B cell (primary cell): ENCODE measurements around the gene IFRD1. TPM values are rescaled to one million over a fixed set of nuclear protein-coding genes. Genes with fewer than 3 reads are reported as not detected.

Source experiments
- ATAC-seq: fragments of 200-7000 bp; cut with Tn5 transposase; one replicate; pipeline ENCODE4 v1.10.0; 2021; ENCODE audit warnings: low read depth, mild to moderate bottlenecking, moderate number of reproducible peaks, moderate library complexity
- CTCF ChIA-PET: fragments of 350-600 bp; sonication (Branson Sonifier 250); formaldehyde crosslinking; loops from one replicate; lab custom pipeline; 2021; ENCODE audit warnings: antibody characterized with exemption, inconsistent platforms; lab: Charles Lee
- POLR2A ChIA-PET: fragments of 350-600 bp; sonication (Branson Sonifier 250); formaldehyde crosslinking; loops from one replicate; lab custom pipeline; 2021; ENCODE audit warnings: antibody characterized with exemption; lab: Charles Lee
- DNase-seq: peaks from one replicate; pipeline ENCODE4 v3.0.0; 2013
- H2AFZ ChIP-seq: 2 replicates; pipeline ENCODE4 v1.6.1; 2012; ENCODE audit warnings: mild to moderate bottlenecking, low read depth, low read length; ENCODE audit not compliant: insufficient read depth, poor library complexity, severe bottlenecking
- H3K27ac ChIP-seq, 2 donors: 1 replicate in 1 of 2; 2 replicates in 1 of 2; pipeline ENCODE4 v1.5.1; 2012 to 2013; ENCODE audit warnings: low read length in 2 of 2, mild to moderate bottlenecking in 2 of 2, moderate library complexity in 1 of 2
- H3K27me3 ChIP-seq, 4 experiments: fragments of 200-600 bp in 1 of 4; sonication (generic) in 1 of 4; replicated peaks in 1 of 4; 1 replicate in 2 of 4; 2 replicates in 2 of 4; pipeline versions ENCODE4 v1.6.1 to v1.7.0; 2013 to 2016; ENCODE audit warnings: low read length in 3 of 4, mild to moderate bottlenecking in 2 of 4, mixed read lengths in 1 of 4, moderate library complexity in 1 of 4; ENCODE audit not compliant: insufficient read depth in 4 of 4, control insufficient read depth in 3 of 4; ENCODE audit errors: control extremely low read depth in 1 of 4
- H3K36me3 ChIP-seq, 2 experiments: replicated peaks in 1 of 2; 1 replicate in 1 of 2; 2 replicates in 1 of 2; pipeline versions ENCODE4 v1.6.1 to v1.7.1; 2013; ENCODE audit warnings: low read length in 1 of 2; ENCODE audit not compliant: insufficient read depth in 2 of 2, control insufficient read depth in 1 of 2; ENCODE audit errors: control extremely low read depth in 1 of 2, extremely low read depth in 1 of 2
- H3K4me1 ChIP-seq, 2 donors: fragments of 200-600 bp in 1 of 2; sonication (generic) in 1 of 2; 1 replicate in 1 of 2; 2 replicates in 1 of 2; pipeline versions ENCODE4 v1.5.1 to v1.6.1; 2013 to 2017; ENCODE audit warnings: low read length in 2 of 2; ENCODE audit not compliant: control insufficient read depth in 2 of 2, insufficient read depth in 2 of 2
- H3K4me2 ChIP-seq: replicated peaks from 2 replicates; pipeline ENCODE3; 2012; ENCODE audit warnings: mild to moderate bottlenecking, low read depth, low read length; ENCODE audit not compliant: poor library complexity, severe bottlenecking
- H3K4me3 ChIP-seq, 5 experiments: fragments of 200-600 bp in 1 of 5; sonication (generic) in 1 of 5; 1 replicate in 3 of 5; 2 replicates in 2 of 5; pipeline versions ENCODE4 v1.5.1 to v1.7.0; 2011 to 2016; ENCODE audit warnings: low read length in 4 of 5, mild to moderate bottlenecking in 4 of 5, low read depth in 2 of 5, control low read depth in 1 of 5, moderate library complexity in 1 of 5; ENCODE audit not compliant: insufficient read depth in 1 of 5; ENCODE audit errors: control extremely low read depth in 1 of 5, extremely low read depth in 1 of 5
- H3K79me2 ChIP-seq: fragments of 200-600 bp; sonication (generic); one replicate; pipeline ENCODE4 v1.6.0; 2016; ENCODE audit warnings: low read length; ENCODE audit not compliant: control insufficient read depth, insufficient read depth
- H3K9ac ChIP-seq: fragments of 200-600 bp; sonication (generic); 2 replicates; pipeline ENCODE4 v1.6.1; 2017; ENCODE audit warnings: mild to moderate bottlenecking, low read length, moderate library complexity
- H3K9me3 ChIP-seq, 3 donors: one replicate each; pipeline versions ENCODE4 v1.6.1 to v1.7.1; 2013; ENCODE audit warnings: low read length in 2 of 3; ENCODE audit not compliant: control insufficient read depth in 2 of 3, insufficient read depth in 1 of 3; ENCODE audit errors: control extremely low read depth in 1 of 3
- H4K20me1 ChIP-seq: 2 replicates; pipeline ENCODE4 v1.6.0; 2012; ENCODE audit warnings: mild to moderate bottlenecking, low read length; ENCODE audit not compliant: insufficient read depth, control insufficient read depth, poor library complexity, severe bottlenecking
- H3K27ac Mint-ChIP-seq: one replicate; pipeline ENCODE4 v1.8.0; 2021; ENCODE audit warnings: mixed read lengths
- H3K27me3 Mint-ChIP-seq: one replicate; pipeline ENCODE4 v1.8.0; 2021; ENCODE audit warnings: mixed read lengths
- H3K4me1 Mint-ChIP-seq: one replicate; pipeline ENCODE4 v1.8.0; 2021; ENCODE audit warnings: mixed read lengths
- H3K4me3 Mint-ChIP-seq: one replicate; pipeline ENCODE4 v1.8.0; 2021; ENCODE audit warnings: mixed read lengths
- H3K9me3 Mint-ChIP-seq: one replicate; pipeline ENCODE4 v1.8.0; 2022; ENCODE audit warnings: mixed read lengths; ENCODE audit not compliant: insufficient read depth
- EZH2 ChIP-seq: IDR thresholded peaks from 2 replicates; pipeline ENCODE4 v1.6.1; 2012; ENCODE audit warnings: borderline replicate concordance, low read depth, mild to moderate bottlenecking, moderate library complexity, low read length; ENCODE audit not compliant: insufficient read depth, poor library complexity, severe bottlenecking
- WGBS: methylation state at CpG from one replicate; pipeline ENCODE4 v1.1.5; 2013; ENCODE audit warnings: missing lambda C conversion rate; ENCODE audit not compliant: insufficient coverage; 5-methylcytosine and 5-hydroxymethylcytosine counted together
- intact Hi-C: fragments of 100-400 bp; cut with micrococcal nuclease; formaldehyde crosslinking; loops from one replicate; pipeline ENCODE4 v1.10.0; 2022
- polyA plus RNA-seq: library from polyadenylated mRNA; depleted of rRNA; stranded (reverse); fragments of >200 nt; gene quantifications from 2 replicates; pipeline ENCODE4 v1.2.3, GENCODE V29; 2012
- total RNA-seq, 2 donors: library from RNA; stranded (reverse); fragments of 120-200 nt in 1 of 2; gene quantifications; 1 replicate in 1 of 2; 2 replicates in 1 of 2; pipeline versions ENCODE4 v1.2.3 to v1.2.4, GENCODE V29; 2013 to 2022
- TF ChIP-seq, protein P1 (sequence below): fragments of 200-600 bp; IDR thresholded peaks from one replicate; pipeline ENCODE4 v1.8.0; 2022; ENCODE audit warnings: antibody characterized with exemption, mild to moderate bottlenecking

Gene IFRD1
- total and polyA plus RNA-seq, 2 donors (not counting 1 experiment from before 2014, with no cell fraction given), result 54.1 to 106 TPM

DNA sequence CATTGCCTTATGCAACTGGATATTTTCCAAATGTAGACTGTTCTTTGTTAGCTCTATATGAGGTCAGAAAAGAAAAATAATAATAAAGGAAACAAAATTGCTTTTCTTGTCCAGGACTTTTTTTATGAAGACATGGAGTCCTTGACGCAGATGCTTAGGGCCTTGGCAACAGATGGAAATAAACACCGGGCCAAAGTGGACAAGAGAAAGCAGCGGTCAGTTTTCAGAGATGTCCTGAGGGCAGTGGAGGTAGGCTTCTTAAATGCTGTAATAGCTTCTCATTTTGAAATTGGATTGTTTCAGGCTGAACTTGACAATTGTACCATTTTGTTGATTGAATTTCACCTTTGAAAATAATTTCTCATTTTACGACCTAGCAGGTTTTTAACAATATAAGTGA is 17.6 kb downstream of the IFRD1 start:
- Histone ChIP-seq H3K27me3 (no peaks in the 10 kb centered on the region), H3K9me3 (no peaks in the 10 kb centered on the region), H3K4me1 (no peaks in the 10 kb centered on the region), H3K79me2 (no peaks in the 10 kb centered on the region), H3K4me3 (no peak overlapping the region), H3K36me3 (peaks cover 22 to 66% of the 10 kb centered on the region in 2 experiments), H3K9ac (no peak overlapping the region), H3K4me2 (no peak overlapping the region), H4K20me1 (peaks cover 11% of the 10 kb centered on the region), H2AFZ (no peak overlapping the region), H3K27ac (no peak overlapping the region)
- Mint-ChIP-seq H3K4me1 (no peaks in the 10 kb centered on the region), H3K27ac (no peak overlapping the region), H3K9me3 (no peaks in the 10 kb centered on the region), H3K27me3 (no peaks in the 10 kb centered on the region), H3K4me3 (no peak overlapping the region)
- ChIA-PET POLR2A (no interaction called here), CTCF (no interaction called here)
- ATAC-seq (no peak), DNase-seq (no peak)
- intact Hi-C loops, result no loop called here
- 100% methylated on average over 3 of the region's 4 CpGs for WGBS
- no peak for TF ChIP-seq EZH2
- TF ChIP-seq, protein P1, sequence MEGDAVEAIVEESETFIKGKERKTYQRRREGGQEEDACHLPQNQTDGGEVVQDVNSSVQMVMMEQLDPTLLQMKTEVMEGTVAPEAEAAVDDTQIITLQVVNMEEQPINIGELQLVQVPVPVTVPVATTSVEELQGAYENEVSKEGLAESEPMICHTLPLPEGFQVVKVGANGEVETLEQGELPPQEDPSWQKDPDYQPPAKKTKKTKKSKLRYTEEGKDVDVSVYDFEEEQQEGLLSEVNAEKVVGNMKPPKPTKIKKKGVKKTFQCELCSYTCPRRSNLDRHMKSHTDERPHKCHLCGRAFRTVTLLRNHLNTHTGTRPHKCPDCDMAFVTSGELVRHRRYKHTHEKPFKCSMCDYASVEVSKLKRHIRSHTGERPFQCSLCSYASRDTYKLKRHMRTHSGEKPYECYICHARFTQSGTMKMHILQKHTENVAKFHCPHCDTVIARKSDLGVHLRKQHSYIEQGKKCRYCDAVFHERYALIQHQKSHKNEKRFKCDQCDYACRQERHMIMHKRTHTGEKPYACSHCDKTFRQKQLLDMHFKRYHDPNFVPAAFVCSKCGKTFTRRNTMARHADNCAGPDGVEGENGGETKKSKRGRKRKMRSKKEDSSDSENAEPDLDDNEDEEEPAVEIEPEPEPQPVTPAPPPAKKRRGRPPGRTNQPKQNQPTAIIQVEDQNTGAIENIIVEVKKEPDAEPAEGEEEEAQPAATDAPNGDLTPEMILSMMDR, result no peak

DNA sequence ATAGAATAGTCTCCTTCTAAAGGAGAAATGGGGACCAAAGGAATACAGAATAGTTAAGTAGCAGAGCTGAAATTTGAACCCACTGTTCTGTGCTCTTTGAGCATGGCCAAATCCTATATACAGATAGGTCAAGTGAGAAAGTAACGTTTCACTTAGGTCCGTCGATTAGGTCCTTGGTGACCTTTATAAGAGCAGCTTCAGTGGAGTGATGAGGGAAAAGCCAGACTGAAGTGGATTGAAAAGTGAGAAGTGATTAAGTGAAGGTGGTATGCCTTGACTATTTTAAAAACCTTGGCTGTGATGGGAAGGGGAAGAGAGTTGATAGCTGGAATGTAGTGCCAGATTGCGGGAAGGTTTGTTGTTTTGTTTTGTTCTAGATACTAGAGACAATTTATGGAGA is 19.9 kb downstream of the IFRD1 start:
- Mint-ChIP-seq H3K27ac (no peak overlapping the region), H3K4me3 (no peak overlapping the region), H3K27me3 (no peaks in the 10 kb centered on the region), H3K4me1 (no peaks in the 10 kb centered on the region), H3K9me3 (no peaks in the 10 kb centered on the region)
- Histone ChIP-seq H3K36me3 (peaks cover 20 to 60% of the 10 kb centered on the region in 2 experiments), H2AFZ (no peak overlapping the region), H3K27ac (no peak overlapping the region), H3K4me2 (no peak overlapping the region), H3K79me2 (no peaks in the 10 kb centered on the region), H3K4me3 (no peak overlapping the region), H4K20me1 (peaks cover under 1% of the 10 kb centered on the region), H3K9me3 (no peaks in the 10 kb centered on the region), H3K9ac (no peak overlapping the region), H3K27me3 (no peaks in the 10 kb centered on the region), H3K4me1 (no peaks in the 10 kb centered on the region)
- CTCF ChIA-PET, result no interaction called here
- POLR2A ChIA-PET, result no interaction called here
- DNase-seq (no peak), ATAC-seq (no peak)
- WGBS, result 86% methylated on average over 4 of the region's 4 CpGs
- intact Hi-C loops, result no loop called here
- no peak for TF ChIP-seq EZH2
- TF ChIP-seq, protein P1, result no peak
